Ovary (tissue), 3 donors: ENCODE results near the gene NLK.

Experiments used
- EP300 ChIP-seq: sonication (generic); formaldehyde crosslinking; IDR thresholded peaks from one replicate; pipeline ENCODE4 v1.6.1; 2017; ENCODE audit warnings: antibody characterized with exemption
- POLR2A ChIP-seq: fragments of 450-650 bp; IDR thresholded peaks from one replicate; pipeline ENCODE4 v1.6.1; 2017; ENCODE audit warnings: antibody characterized with exemption, mild to moderate bottlenecking, moderate library complexity
- TF ChIP-seq, protein P1 (sequence below), 3 donors: fragments of 450-650 bp in 2 of 3; fragments of 200-600 bp in 1 of 3; IDR thresholded peaks; one replicate each; pipeline versions ENCODE4 v1.5.1 to v1.8.0; 2016 to 2022; ENCODE audit warnings: antibody characterized with exemption in 3 of 3, mild to moderate bottlenecking in 1 of 3
- donor health status: DM: no; HTN: no; CAD: no.

DNA sequence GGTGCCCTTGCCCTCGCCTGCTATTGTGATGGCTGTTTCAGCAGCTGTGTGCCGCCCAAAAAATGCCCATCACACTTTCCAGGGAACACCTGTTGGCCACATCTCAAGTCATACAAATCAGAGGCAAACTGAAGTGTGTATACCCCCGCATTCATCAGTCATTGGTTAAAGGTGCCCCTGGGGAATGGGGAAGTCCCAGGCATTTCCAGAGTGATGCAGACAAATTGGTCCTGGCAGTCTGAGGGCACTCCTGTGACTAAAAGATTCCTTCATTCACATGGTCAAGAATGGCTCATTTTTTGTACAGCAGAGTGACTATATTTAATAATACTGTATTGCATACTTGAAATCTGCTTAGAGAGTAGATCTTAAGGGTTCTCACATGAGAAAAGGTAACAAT, 173.6 kb downstream of the NLK start:
- TF ChIP-seq, protein P1, sequence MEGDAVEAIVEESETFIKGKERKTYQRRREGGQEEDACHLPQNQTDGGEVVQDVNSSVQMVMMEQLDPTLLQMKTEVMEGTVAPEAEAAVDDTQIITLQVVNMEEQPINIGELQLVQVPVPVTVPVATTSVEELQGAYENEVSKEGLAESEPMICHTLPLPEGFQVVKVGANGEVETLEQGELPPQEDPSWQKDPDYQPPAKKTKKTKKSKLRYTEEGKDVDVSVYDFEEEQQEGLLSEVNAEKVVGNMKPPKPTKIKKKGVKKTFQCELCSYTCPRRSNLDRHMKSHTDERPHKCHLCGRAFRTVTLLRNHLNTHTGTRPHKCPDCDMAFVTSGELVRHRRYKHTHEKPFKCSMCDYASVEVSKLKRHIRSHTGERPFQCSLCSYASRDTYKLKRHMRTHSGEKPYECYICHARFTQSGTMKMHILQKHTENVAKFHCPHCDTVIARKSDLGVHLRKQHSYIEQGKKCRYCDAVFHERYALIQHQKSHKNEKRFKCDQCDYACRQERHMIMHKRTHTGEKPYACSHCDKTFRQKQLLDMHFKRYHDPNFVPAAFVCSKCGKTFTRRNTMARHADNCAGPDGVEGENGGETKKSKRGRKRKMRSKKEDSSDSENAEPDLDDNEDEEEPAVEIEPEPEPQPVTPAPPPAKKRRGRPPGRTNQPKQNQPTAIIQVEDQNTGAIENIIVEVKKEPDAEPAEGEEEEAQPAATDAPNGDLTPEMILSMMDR (IDR thresholded peaks at IDR 0.05), result no peak
- no peak for TF ChIP-seq POLR2A
- TF ChIP-seq EP300, result no peak
